T-cell (primary cell): Measurements from ENCODE around the gene L3MBTL3. TPM values are rescaled to one million over a fixed set of nuclear protein-coding genes. Genes with fewer than 3 reads are reported as not detected.

Experiments
- ATAC-seq, 4 experiments: fragments of 200-7000 bp in 3 of 4; fragments of 150-1000 bp in 1 of 4; cut with Tn5 transposase; replicated peaks in 1 of 4; 1 replicate in 3 of 4; 2 replicates in 1 of 4; pipeline ENCODE4 v1.10.0; 2021; ENCODE audit warnings: moderate library complexity in 3 of 4, mild to moderate bottlenecking in 2 of 4, moderate number of reproducible peaks in 1 of 4
- CTCF ChIA-PET, 2 donors: fragments of 300-600 bp; sonication (Branson Sonifier 250); formaldehyde crosslinking; loops; one replicate each; lab custom pipeline; 2022; ENCODE audit warnings: antibody characterized with exemption in 2 of 2; lab: Charles Lee
- POLR2A ChIA-PET, 2 donors: fragments of 300-600 bp; sonication (Branson Sonifier 250); formaldehyde crosslinking; loops; one replicate each; lab custom pipeline; 2022; ENCODE audit warnings: antibody characterized with exemption in 2 of 2; lab: Charles Lee
- DNase-seq, 35 experiments: peaks; one replicate each; pipeline versions ENCODE4 v3.0.0 to v3.0.0-alpha.2; 2013 to 2023
- H3K27ac ChIP-seq: one replicate; pipeline ENCODE4 v1.5.1; 2013; ENCODE audit warnings: low read length
- H3K27me3 ChIP-seq, 2 experiments: replicated peaks in 1 of 2; 1 replicate in 1 of 2; 2 replicates in 1 of 2; pipeline versions ENCODE4 v1.6.1 to v1.7.0; 2013; ENCODE audit warnings: low read length in 1 of 2, mixed read lengths in 1 of 2; ENCODE audit not compliant: control insufficient read depth in 2 of 2, insufficient read depth in 2 of 2; ENCODE audit errors: extremely low read depth in 1 of 2
- H3K36me3 ChIP-seq, 2 donors: 1 replicate in 1 of 2; 2 replicates in 1 of 2; pipeline versions ENCODE4 v1.6.1 to v1.7.0; 2013; ENCODE audit warnings: low read length in 1 of 2; ENCODE audit not compliant: control insufficient read depth in 2 of 2, insufficient read depth in 1 of 2; ENCODE audit errors: extremely low read depth in 1 of 2
- H3K4me1 ChIP-seq, 2 experiments: 1 replicate in 1 of 2; 2 replicates in 1 of 2; pipeline versions ENCODE4 v1.6.1 to v1.7.0; 2013; ENCODE audit warnings: low read length in 2 of 2, mixed read lengths in 1 of 2; ENCODE audit not compliant: insufficient read depth in 2 of 2, control insufficient read depth in 1 of 2; ENCODE audit errors: extremely low read depth in 1 of 2
- H3K4me3 ChIP-seq, 2 donors: 1 replicate in 1 of 2; 2 replicates in 1 of 2; pipeline versions ENCODE4 v1.5.1 to v1.7.0; 2013; ENCODE audit warnings: mild to moderate bottlenecking in 2 of 2, low read length in 1 of 2, moderate library complexity in 1 of 2; ENCODE audit not compliant: control insufficient read depth in 1 of 2; ENCODE audit errors: extremely low read depth in 1 of 2
- H3K9me3 ChIP-seq: 2 replicates; pipeline ENCODE4 v1.7.0; 2013
- H3K27ac Mint-ChIP-seq, 2 donors: one replicate each; pipeline ENCODE4 v1.8.0; 2020 to 2021; ENCODE audit warnings: mild to moderate bottlenecking in 2 of 2, mixed read lengths in 2 of 2
- H3K27me3 Mint-ChIP-seq, 2 donors: one replicate each; pipeline ENCODE4 v1.8.0; 2021 to 2022; ENCODE audit warnings: mixed read lengths in 2 of 2
- H3K36me3 Mint-ChIP-seq: one replicate; pipeline ENCODE4 v1.8.0; 2021; ENCODE audit warnings: mixed read lengths
- H3K4me1 Mint-ChIP-seq, 3 donors: one replicate each; pipeline ENCODE4 v1.8.0; 2020 to 2022; ENCODE audit warnings: mixed read lengths in 3 of 3, mild to moderate bottlenecking in 1 of 3
- H3K4me3 Mint-ChIP-seq, 3 donors: one replicate each; pipeline ENCODE4 v1.8.0; 2020 to 2022; ENCODE audit warnings: mild to moderate bottlenecking in 3 of 3, mixed read lengths in 3 of 3, moderate library complexity in 3 of 3
- H3K9me3 Mint-ChIP-seq, 3 donors: one replicate each; pipeline ENCODE4 v1.8.0; 2020 to 2022; ENCODE audit warnings: mixed read lengths in 3 of 3
- WGBS: methylation state at CpG from one replicate; pipeline ENCODE4 v1.1.5; 2013; ENCODE audit warnings: missing lambda C conversion rate; ENCODE audit not compliant: insufficient coverage; 5-methylcytosine and 5-hydroxymethylcytosine counted together
- total RNA-seq, 35 experiments: library from RNA in 6 of 35; stranded (reverse) in 6 of 35; fragments of 120-200 nt in 1 of 35; gene quantifications; one replicate each; pipeline versions ENCODE4 v1.2.1 to v1.2.4 and lab custom pipeline; 2013 to 2026

L3MBTL3 gene
- total RNA-seq, 5 donors from 2014 or later (not counting 1 experiment from before 2014, with no cell fraction given), result 22.5 to 52.8 (median 30.4) TPM

- WGBS, result 45% methylated on average over 1 of the region's 1 CpG
- ChIA-PET CTCF (interaction anchor here in 1 of 2 donors (0.7 kb wide), 1 partner anchor 25 kb away, joined by 3 read pairs; no protein-coding TSS in a partner anchor), POLR2A (no interaction called here)
- Mint-ChIP-seq H3K27ac (no peak overlapping the region), H3K27me3 (no peaks in the 10 kb centered on the region), H3K36me3 (no peaks in the 10 kb centered on the region), H3K9me3 (no peaks in the 10 kb centered on the region), H3K4me3 (no peak overlapping the region), H3K4me1 (peaks cover 10 to 11% (median 10%) of the 10 kb centered on the region in 3 donors)
- Histone ChIP-seq H3K27me3 (no peaks in the 10 kb centered on the region), H3K4me1 (peaks cover 0 to 5% of the 10 kb centered on the region in 2 experiments), H3K27ac (no peak overlapping the region), H3K4me3 (no peak overlapping the region), H3K36me3 (no peaks in the 10 kb centered on the region), H3K9me3 (no peaks in the 10 kb centered on the region)
- ATAC-seq (no peak), DNase-seq (peak in 1 of 35 experiments; percentile 5)
Measured at GRCh38 chr6:129989396-129989795, 29.0 kb upstream of the L3MBTL3 start.

DNA sequence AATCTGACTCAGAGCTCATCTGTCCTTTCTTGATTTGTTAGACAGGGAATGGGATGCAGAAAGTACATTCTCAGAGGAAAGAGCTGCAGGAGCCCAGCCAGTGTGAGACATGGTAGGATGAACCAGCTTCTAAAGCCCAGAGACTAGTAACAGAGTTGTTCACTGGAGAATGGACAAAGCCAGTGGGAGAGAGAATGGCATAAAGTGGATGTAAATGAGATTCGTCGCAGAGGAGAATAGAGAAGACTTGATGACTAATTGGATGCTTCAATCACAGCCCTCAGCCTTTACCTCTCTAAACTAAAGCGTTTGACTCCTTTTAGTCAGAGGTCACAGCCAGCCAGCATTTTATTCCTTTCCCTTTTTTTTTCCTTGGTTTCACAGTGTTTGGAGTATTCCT lies 25.5 kb upstream of the L3MBTL3 start:
- Mint-ChIP-seq H3K4me3 (no peak overlapping the region), H3K9me3 (no peaks in the 10 kb centered on the region), H3K27me3 (peaks cover 0 to 2% of the 10 kb centered on the region in 2 donors), H3K4me1 (peaks cover 10 to 11% (median 10%) of the 10 kb centered on the region in 3 donors), H3K36me3 (no peaks in the 10 kb centered on the region), H3K27ac (no peak overlapping the region)
- no CpG with 5 or more reads among the region's 3 CpGs for WGBS
- no peak overlapping the region for H3K4me3 ChIP-seq
- H3K27ac ChIP-seq, result no peak overlapping the region
- DNase-seq (no peak), ATAC-seq (no peak)
- ChIA-PET POLR2A (no interaction called here), CTCF (no interaction called here)
- H3K9me3 ChIP-seq, result no peaks in the 10 kb centered on the region
- no peaks in the 10 kb centered on the region for H3K36me3 ChIP-seq
- peaks cover 0 to 5% of the 10 kb centered on the region in 2 experiments for H3K4me1 ChIP-seq
- H3K27me3 ChIP-seq, result no peaks in the 10 kb centered on the region

DNA sequence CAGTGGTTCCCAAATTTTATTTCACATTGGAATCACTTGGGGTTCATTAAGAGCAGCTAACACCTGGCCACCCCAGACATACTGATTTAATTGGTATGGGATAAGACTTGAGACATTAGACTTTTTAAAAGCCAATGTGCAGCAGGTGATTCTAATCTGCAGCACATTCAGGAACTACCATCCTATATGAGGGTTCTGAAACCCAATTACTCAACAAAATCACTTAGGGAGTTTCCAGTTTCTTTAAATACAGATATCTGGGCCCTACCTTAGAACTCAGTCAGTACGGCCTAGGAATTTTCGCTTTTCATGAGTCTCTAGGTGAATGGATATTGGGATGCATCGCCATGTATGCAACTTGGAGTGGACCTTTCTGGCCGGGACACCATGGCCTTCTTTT lies 24.0 kb upstream of the L3MBTL3 start:
- no peaks in the 10 kb centered on the region for H3K36me3 Mint-ChIP-seq
- DNase-seq (no peak), ATAC-seq (no peak)
- H3K36me3 ChIP-seq, result no peaks in the 10 kb centered on the region
- peaks cover 4% of the 10 kb centered on the region in 3 donors for H3K4me1 Mint-ChIP-seq
- H3K4me3 ChIP-seq, result no peak overlapping the region
- 94% methylated on average over 4 of the region's 4 CpGs for WGBS
- peaks cover 0 to 3% of the 10 kb centered on the region in 2 experiments for H3K4me1 ChIP-seq
- ChIA-PET CTCF (no interaction called here), POLR2A (interaction anchor here in 1 of 2 donors (0.7 kb wide), 1 partner anchor 397 kb away, joined by 5 read pairs; no protein-coding TSS in a partner anchor)
- H3K9me3 ChIP-seq, result no peaks in the 10 kb centered on the region
- H3K27ac ChIP-seq, result no peak overlapping the region
- no peaks in the 10 kb centered on the region for H3K27me3 ChIP-seq
- H3K27me3 Mint-ChIP-seq, result peaks cover 0 to 2% of the 10 kb centered on the region in 2 donors
- no peaks in the 10 kb centered on the region for H3K9me3 Mint-ChIP-seq
- H3K27ac Mint-ChIP-seq, result no peak overlapping the region
- no peak overlapping the region for H3K4me3 Mint-ChIP-seq

DNA sequence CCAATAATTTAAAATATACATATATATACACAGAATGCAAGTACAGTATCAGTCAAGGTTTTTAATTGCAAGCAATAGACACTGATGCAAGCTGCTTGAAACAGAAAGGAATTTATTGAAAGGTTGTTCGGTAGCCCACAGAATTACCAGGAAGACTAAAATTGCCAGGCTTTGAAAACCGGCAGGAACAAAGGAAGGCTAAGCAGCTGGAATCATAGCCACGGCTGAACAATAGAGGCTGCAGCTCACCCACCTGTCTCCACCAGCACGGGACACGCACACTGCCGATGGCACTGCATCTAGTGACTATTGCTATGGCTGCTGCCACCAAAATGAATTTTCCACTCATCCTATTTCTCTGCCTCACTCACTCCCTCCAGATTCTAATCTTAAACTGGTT lies 22.0 kb upstream of the L3MBTL3 start:
- H3K9me3 Mint-ChIP-seq, result no peaks in the 10 kb centered on the region
- ATAC-seq, result no peak

GRCh38 chr6:130000526-130001421 lies 17.6 kb upstream of the L3MBTL3 start:
- Mint-ChIP-seq H3K4me3 (no peak overlapping the region), H3K27ac (no peak overlapping the region), H3K36me3 (no peaks in the 10 kb centered on the region), H3K27me3 (peaks cover 0 to 4% of the 10 kb centered on the region in 2 donors), H3K4me1 (peaks cover 0 to 2% (median 0%) of the 10 kb centered on the region in 3 donors), H3K9me3 (no peaks in the 10 kb centered on the region)
- CTCF ChIA-PET, result no interaction called here
- no peak overlapping the region for H3K4me3 ChIP-seq
- H3K36me3 ChIP-seq, result no peaks in the 10 kb centered on the region
- no peaks in the 10 kb centered on the region for H3K9me3 ChIP-seq
- H3K27me3 ChIP-seq, result no peaks in the 10 kb centered on the region
- 72% methylated on average over 3 of the region's 4 CpGs for WGBS
- ATAC-seq (no peak), DNase-seq (no peak)
- no peak overlapping the region for H3K27ac ChIP-seq
- POLR2A ChIA-PET, result no interaction called here
- H3K4me1 ChIP-seq, result no peaks in the 10 kb centered on the region

More for the DNA sequence above, 22.0 kb upstream of the L3MBTL3 start:
- Histone ChIP-seq H3K4me1 (no peaks in the 10 kb centered on the region), H3K36me3 (no peaks in the 10 kb centered on the region), H3K4me3 (no peak overlapping the region), H3K27ac (no peak overlapping the region), H3K27me3 (no peaks in the 10 kb centered on the region), H3K9me3 (no peaks in the 10 kb centered on the region)
- ChIA-PET POLR2A (no interaction called here), CTCF (no interaction called here)
- H3K4me3 Mint-ChIP-seq, result no peak overlapping the region
- WGBS, result 93% methylated on average over 6 of the region's 6 CpGs
- no peak overlapping the region for H3K27ac Mint-ChIP-seq
- peaks cover 0 to 2% of the 10 kb centered on the region in 2 donors for H3K27me3 Mint-ChIP-seq
- H3K4me1 Mint-ChIP-seq, result peaks cover 0 to 2% (median 0%) of the 10 kb centered on the region in 3 donors
- no peaks in the 10 kb centered on the region for H3K36me3 Mint-ChIP-seq
- no peak for DNase-seq

- H3K27ac Mint-ChIP-seq, result no peak overlapping the region
- Histone ChIP-seq H3K36me3 (no peaks in the 10 kb centered on the region), H3K4me3 (no peak overlapping the region), H3K27me3 (no peaks in the 10 kb centered on the region), H3K4me1 (no peaks in the 10 kb centered on the region), H3K27ac (no peak overlapping the region), H3K9me3 (no peaks in the 10 kb centered on the region)
- H3K9me3 Mint-ChIP-seq, result no peaks in the 10 kb centered on the region
- peaks cover 0 to 8% of the 10 kb centered on the region in 2 donors for H3K27me3 Mint-ChIP-seq
- 100% methylated on average over 1 of the region's 4 CpGs for WGBS
- ChIA-PET POLR2A (no interaction called here), CTCF (no interaction called here)
- ATAC-seq (no peak), DNase-seq (no peak)
- H3K4me3 Mint-ChIP-seq, result no peak overlapping the region
- H3K4me1 Mint-ChIP-seq, result no peaks in the 10 kb centered on the region
- no peaks in the 10 kb centered on the region for H3K36me3 Mint-ChIP-seq
Measured at GRCh38 chr6:130008236-130008873, 10.0 kb upstream of the L3MBTL3 start.
